Astrocyte of the hippocampus (primary cell): ENCODE data around the gene CHST11.
"Not testable (repeated sequence)": the region's sequence is repeated elsewhere in the genome, so short reads cannot be mapped to it uniquely, and the experiment has no call there.

Experiments
- DNase-seq: peaks from one replicate; pipeline ENCODE4 v3.0.0; 2011; ENCODE audit warnings: low read depth, low spot score

The CHST11 gene

GRCh38 chr12:104801005-104801404 lies 344.3 kb downstream of the CHST11 start:
- no peak for DNase-seq

GRCh38 chr12:104801427-104801826 lies 344.7 kb downstream of the CHST11 start:
- DNase-seq, result no peak

- DNase-seq, result no peak
Observed at GRCh38 chr12:104802208-104802607, 345.5 kb downstream of the CHST11 start.

- DNase-seq, result peak; percentile 93
Observed at GRCh38 chr12:104805186-104805585, 348.4 kb downstream of the CHST11 start.

GRCh38 chr12:104806194-104806593 lies 349.4 kb downstream of the CHST11 start:
- not testable (repeated sequence) for DNase-seq

GRCh38 chr12:104809251-104809650 lies 352.5 kb downstream of the CHST11 start:
- no peak for DNase-seq

- no peak for DNase-seq
Observed at GRCh38 chr12:104809706-104810385, 353.1 kb downstream of the CHST11 start.
